ENCODE measurements around the gene ANKRD13A. TPM values are rescaled to one million over a fixed set of nuclear protein-coding genes. Genes with fewer than 3 reads are reported as not detected.

ANKRD13A gene
- total RNA-seq, 1 experiment from 2014 or later, result 34.5 TPM

DNA sequence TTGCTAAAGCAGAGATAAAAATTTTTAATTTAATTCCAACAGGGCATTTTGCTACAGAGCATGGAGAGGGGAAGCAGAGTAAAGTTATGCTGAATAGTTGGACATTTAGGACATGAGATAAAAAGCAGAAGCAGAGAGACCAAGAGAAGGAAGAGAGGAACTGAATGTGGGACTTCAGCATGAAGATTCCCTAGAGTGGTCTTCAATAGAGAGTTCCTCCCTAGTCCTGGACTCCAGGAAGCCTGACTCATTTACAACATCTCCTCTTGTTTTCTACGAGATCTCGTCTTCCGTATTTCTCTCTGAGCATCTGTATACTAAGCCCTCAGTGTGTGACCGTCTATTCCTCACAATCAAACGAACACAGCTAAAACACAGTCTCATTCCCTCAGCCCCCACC is 89.7 kb downstream of the ANKRD13A start:
- Mint-ChIP-seq H3K27ac (ENCODE audit: unreplicated experiment) (no peak overlapping the region), H3K27me3 (ENCODE audit: unreplicated experiment) (peaks cover 73% of the 10 kb centered on the region), H3K4me1 (ENCODE audit: low read depth, unreplicated experiment) (no peaks in the 10 kb centered on the region), H3K9me3 (ENCODE audit: low read depth, unreplicated experiment) (no peaks in the 10 kb centered on the region), H3K4me3 (ENCODE audit: low read depth, unreplicated experiment) (no peak overlapping the region), H3K36me3 (ENCODE audit: insufficient read depth, unreplicated experiment) (no peaks in the 10 kb centered on the region)
- no TSS peak for BruUV-seq (replicated peaks)
- TF ChIP-seq, protein P1, sequence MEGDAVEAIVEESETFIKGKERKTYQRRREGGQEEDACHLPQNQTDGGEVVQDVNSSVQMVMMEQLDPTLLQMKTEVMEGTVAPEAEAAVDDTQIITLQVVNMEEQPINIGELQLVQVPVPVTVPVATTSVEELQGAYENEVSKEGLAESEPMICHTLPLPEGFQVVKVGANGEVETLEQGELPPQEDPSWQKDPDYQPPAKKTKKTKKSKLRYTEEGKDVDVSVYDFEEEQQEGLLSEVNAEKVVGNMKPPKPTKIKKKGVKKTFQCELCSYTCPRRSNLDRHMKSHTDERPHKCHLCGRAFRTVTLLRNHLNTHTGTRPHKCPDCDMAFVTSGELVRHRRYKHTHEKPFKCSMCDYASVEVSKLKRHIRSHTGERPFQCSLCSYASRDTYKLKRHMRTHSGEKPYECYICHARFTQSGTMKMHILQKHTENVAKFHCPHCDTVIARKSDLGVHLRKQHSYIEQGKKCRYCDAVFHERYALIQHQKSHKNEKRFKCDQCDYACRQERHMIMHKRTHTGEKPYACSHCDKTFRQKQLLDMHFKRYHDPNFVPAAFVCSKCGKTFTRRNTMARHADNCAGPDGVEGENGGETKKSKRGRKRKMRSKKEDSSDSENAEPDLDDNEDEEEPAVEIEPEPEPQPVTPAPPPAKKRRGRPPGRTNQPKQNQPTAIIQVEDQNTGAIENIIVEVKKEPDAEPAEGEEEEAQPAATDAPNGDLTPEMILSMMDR (IDR thresholded peaks at IDR 0.05; ENCODE audit: unreplicated experiment), result no peak
- intact Hi-C loops (cut with micrococcal nuclease; ENCODE audit: unreplicated experiment), result no loop called here
- CTCF ChIA-PET, result no interaction called here
- no peak for DNase-seq

Other genes starting within 250 kb of the ANKRD13A start
- 13.0 and 25.3 TPM in 2 replicates for gene TRPV4, start 166.0 kb upstream of the ANKRD13A start, total RNA-seq (2022)
- 25.7 and 27.7 TPM in 2 replicates for gene GLTP, start 118.9 kb upstream of the ANKRD13A start, total RNA-seq (2022)
- gene TCHP, start 99.2 kb upstream of the ANKRD13A start, total RNA-seq (2022), result 28.0 and 28.8 TPM in 2 replicates
- gene GIT2, start 3.1 kb upstream of the ANKRD13A start, total RNA-seq (2022), result 56.0 TPM in 2 replicates
- gene C12orf76, start 49.1 kb downstream of the ANKRD13A start, total RNA-seq (2022), result 14.2 and 14.7 TPM in 2 replicates
- gene IFT81, start 124.9 kb downstream of the ANKRD13A start, total RNA-seq (2022), result 13.0 and 16.4 TPM in 2 replicates